Gastroesophageal sphincter (tissue), 3 donors: ENCODE measurements around the gene PEMT.

Source experiments
- EP300 ChIP-seq: sonication (generic); formaldehyde crosslinking; IDR thresholded peaks from one replicate; pipeline ENCODE4 v1.6.1; 2017; ENCODE audit warnings: antibody characterized with exemption, mild to moderate bottlenecking
- POLR2A ChIP-seq, 2 donors: fragments of 450-650 bp; IDR thresholded peaks; one replicate each; pipeline ENCODE4 v1.6.1; 2017; ENCODE audit warnings: antibody characterized with exemption in 2 of 2, mild to moderate bottlenecking in 2 of 2, moderate library complexity in 1 of 2
- TF ChIP-seq, protein P1 (sequence below), 4 experiments: fragments of 200-600 bp in 2 of 4; fragments of 450-650 bp in 2 of 4; sonication (generic) in 1 of 4; IDR thresholded peaks; one replicate each; pipeline ENCODE4 v1.5.1; 2017 to 2019; ENCODE audit warnings: antibody characterized with exemption in 4 of 4, mild to moderate bottlenecking in 2 of 4, moderate library complexity in 2 of 4

DNA sequence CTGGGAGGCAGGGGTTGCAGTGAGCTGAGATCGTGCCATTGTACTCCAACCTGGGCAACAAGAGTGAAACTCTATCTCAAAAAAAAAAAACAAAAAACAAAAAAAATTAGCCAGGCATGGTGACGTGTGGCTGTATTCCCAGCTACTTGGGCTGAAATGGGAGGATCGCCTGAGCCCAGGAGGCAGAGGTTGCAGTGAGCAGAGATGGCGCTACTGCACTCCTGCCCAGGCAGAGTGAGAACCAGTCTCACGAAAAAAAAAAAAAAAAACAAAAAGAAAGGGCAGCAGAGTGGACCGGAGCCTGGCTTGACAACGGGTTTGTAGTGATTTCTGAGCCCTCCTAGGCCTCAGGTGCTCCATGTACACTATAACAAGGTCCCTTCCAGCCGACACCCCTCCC is 33.1 kb downstream of the PEMT start:
- TF ChIP-seq, protein P1, sequence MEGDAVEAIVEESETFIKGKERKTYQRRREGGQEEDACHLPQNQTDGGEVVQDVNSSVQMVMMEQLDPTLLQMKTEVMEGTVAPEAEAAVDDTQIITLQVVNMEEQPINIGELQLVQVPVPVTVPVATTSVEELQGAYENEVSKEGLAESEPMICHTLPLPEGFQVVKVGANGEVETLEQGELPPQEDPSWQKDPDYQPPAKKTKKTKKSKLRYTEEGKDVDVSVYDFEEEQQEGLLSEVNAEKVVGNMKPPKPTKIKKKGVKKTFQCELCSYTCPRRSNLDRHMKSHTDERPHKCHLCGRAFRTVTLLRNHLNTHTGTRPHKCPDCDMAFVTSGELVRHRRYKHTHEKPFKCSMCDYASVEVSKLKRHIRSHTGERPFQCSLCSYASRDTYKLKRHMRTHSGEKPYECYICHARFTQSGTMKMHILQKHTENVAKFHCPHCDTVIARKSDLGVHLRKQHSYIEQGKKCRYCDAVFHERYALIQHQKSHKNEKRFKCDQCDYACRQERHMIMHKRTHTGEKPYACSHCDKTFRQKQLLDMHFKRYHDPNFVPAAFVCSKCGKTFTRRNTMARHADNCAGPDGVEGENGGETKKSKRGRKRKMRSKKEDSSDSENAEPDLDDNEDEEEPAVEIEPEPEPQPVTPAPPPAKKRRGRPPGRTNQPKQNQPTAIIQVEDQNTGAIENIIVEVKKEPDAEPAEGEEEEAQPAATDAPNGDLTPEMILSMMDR (IDR thresholded peaks at IDR 0.05): no peak
- TF ChIP-seq POLR2A (IDR thresholded peaks at IDR 0.05): no peak
- no peak for TF ChIP-seq EP300
